ENCODE data around the gene LDLRAP1.

GRCh38 chr1:25573961-25574360, 30.6 kb downstream of the LDLRAP1 start:
- no peak for TF ChIP-seq POLR2A (IDR thresholded peaks at IDR 0.05; ENCODE audit: low read depth, low read length)
- no peak for TF ChIP-seq POLR2AphosphoS5 (IDR thresholded peaks at IDR 0.05; ENCODE audit: low read depth, low read length)
- TF ChIP-seq TAF1 (IDR thresholded peaks at IDR 0.05; ENCODE audit: low read depth, low read length) = no peak
- TF ChIP-seq POU2F2 (IDR thresholded peaks at IDR 0.05; ENCODE audit: low read depth, low read length) = no peak

Measured in GM12891 (cell line).